Spleen (tissue), 13 donors: ENCODE results near the gene CKLF. TPM values are rescaled to one million over a fixed set of nuclear protein-coding genes. Genes with fewer than 3 reads are reported as not detected.

ENCODE experiments used
- DNase-seq: peaks from one replicate; pipeline ENCODE4 v3.0.0-alpha.2; 2020
- H3K27ac ChIP-seq, 8 donors: fragments of 200-600 bp; sonication (generic) in 7 of 8; 1 replicate in 4 of 8; 2 replicates in 4 of 8; pipeline versions ENCODE4 v1.5.0 to v1.8.0; 2016 to 2021; ENCODE audit warnings: inconsistent platforms in 4 of 8, mild to moderate bottlenecking in 4 of 8, moderate library complexity in 1 of 8
- H3K27me3 ChIP-seq, 7 donors: fragments of 200-600 bp; sonication (generic) in 6 of 7; replicated peaks in 1 of 7; 1 replicate in 4 of 7; 2 replicates in 3 of 7; pipeline versions ENCODE4 v1.5.0 to v1.8.0; 2016 to 2021; ENCODE audit warnings: inconsistent platforms in 3 of 7, mild to moderate bottlenecking in 1 of 7
- H3K36me3 ChIP-seq, 6 donors: fragments of 200-600 bp; sonication (generic) in 5 of 6; 1 replicate in 4 of 6; 2 replicates in 2 of 6; pipeline versions ENCODE4 v1.5.0 to v1.8.0; 2016 to 2021; ENCODE audit warnings: inconsistent platforms in 2 of 6
- H3K4me1 ChIP-seq, 6 donors: fragments of 200-600 bp; sonication (generic) in 5 of 6; 1 replicate in 3 of 6; 2 replicates in 3 of 6; pipeline versions ENCODE4 v1.5.0 to v1.8.0; 2016 to 2021; ENCODE audit warnings: inconsistent platforms in 3 of 6
- H3K4me3 ChIP-seq, 8 donors: fragments of 200-600 bp; sonication (generic) in 7 of 8; 1 replicate in 4 of 8; 2 replicates in 4 of 8; pipeline versions ENCODE4 v1.5.0 to v1.8.0; 2016 to 2021; ENCODE audit warnings: inconsistent platforms in 4 of 8, mild to moderate bottlenecking in 4 of 8, moderate library complexity in 2 of 8
- H3K9me3 ChIP-seq, 8 donors: fragments of 200-600 bp; sonication (generic) in 7 of 8; 1 replicate in 4 of 8; 2 replicates in 4 of 8; pipeline versions ENCODE4 v1.5.0 to v1.8.0; 2016 to 2021; ENCODE audit warnings: inconsistent platforms in 4 of 8
- POLR2A ChIP-seq, 3 donors: fragments of 450-650 bp; IDR thresholded peaks; one replicate each; pipeline ENCODE4 v1.5.1; 2017; ENCODE audit warnings: antibody characterized with exemption in 3 of 3, mild to moderate bottlenecking in 1 of 3
- POLR2AphosphoS5 ChIP-seq, 3 donors: sonication (generic); formaldehyde crosslinking; IDR thresholded peaks; one replicate each; pipeline ENCODE4 v1.5.1; 2017; ENCODE audit warnings: antibody characterized with exemption in 3 of 3
- WGBS, 5 donors: extraction: QIAGEN DNeasy Blood & Tissue Kit in 3 of 5; methylation state at CpG; one replicate each; pipeline versions ENCODE4 v1.1.5 to v1.1.7; 2013 to 2018; 5-methylcytosine and 5-hydroxymethylcytosine counted together
- intact Hi-C: fragments of 100-400 bp; cut with DNase I; formaldehyde crosslinking; loops from one replicate; pipeline ENCODE4 v1.15.0; 2023; ENCODE audit warnings: low total_unique reads
- long read RNA-seq, 2 donors: transcript quantifications; one replicate each; lab custom pipeline, GENCODE V29; 2026
- polyA plus RNA-seq, 3 donors: library from polyadenylated mRNA; stranded (reverse); fragments of 200-250 nt; gene quantifications; one replicate each; pipeline ENCODE4 v1.2.1, GENCODE V29; 2013
- total RNA-seq, 7 donors: library from RNA; depleted of rRNA in 3 of 7; stranded (reverse); fragments of >200 nt in 3 of 7; fragmentation: NEBNext Ultra II Directional in 4 of 7; extraction: Animal tissue kit (Norgen Biotek cat#: 25700) in 4 of 7; gene quantifications; one replicate each; pipeline versions ENCODE4 v1.1.0 to v1.2.1, GENCODE V29; 2016 to 2021
- TF ChIP-seq, protein P1 (sequence below), 11 experiments: fragments of 200-600 bp in 7 of 11; fragments of 450-650 bp in 4 of 11; sonication (generic) in 4 of 11; IDR thresholded peaks in 8 of 11; conservative IDR thresholded peaks in 3 of 11; 1 replicate in 7 of 11; 2 replicates in 4 of 11; pipeline versions ENCODE4 v1.4.0 to v1.8.0; 2016 to 2021; ENCODE audit warnings: antibody characterized with exemption in 11 of 11, inconsistent platforms in 4 of 11, mild to moderate bottlenecking in 1 of 11
- donor health status: healthy with polysubstance abuse.
- donor health status: DM: no; HTN: no; CAD: no; lungs with moderate emphysema.
- donor health status: DM: no; HTN: no; CAD: no.
- donor health status: Bipolar disorder and iron deficiency.
- donor health status: healthy.
- donor health status: DM: no; HTN: no; CAD: no.
- donor health status: DM: yes; HTN: yes; CAD: no.

CKLF gene, protein sequence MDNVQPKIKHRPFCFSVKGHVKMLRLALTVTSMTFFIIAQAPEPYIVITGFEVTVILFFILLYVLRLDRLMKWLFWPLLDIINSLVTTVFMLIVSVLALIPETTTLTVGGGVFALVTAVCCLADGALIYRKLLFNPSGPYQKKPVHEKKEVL
- total RNA-seq (100 to 1,000 TPM in 3 of 7 donors, 10 to 100 TPM in 4; 65.5 to 132 (median 76.8) TPM), polyA plus RNA-seq (10 to 100 TPM; 61.9 to 76.2 (median 74.7) TPM)
- long read RNA-seq, donor 1, transcript CKLF-201 (4 exons, 669 nt) = minor isoform, 29 of 109 reads
- long read RNA-seq, donor 1, transcript CKLF-202 (3 exons, 571 nt) = minor isoform, 7 of 109 reads
- long read RNA-seq, donor 1, transcript CKLF-206 (2 exons, 564 nt) = minor isoform, 8 of 109 reads
- long read RNA-seq, donor 1, transcript CKLF-203 (3 exons, 508 nt) = major isoform, 52 of 109 reads
- long read RNA-seq, donor 1, partial matches to known transcripts = 11 of 109 reads
- long read RNA-seq, donor 1, other reads (novel, unspliced or antisense) = 0 of 109 reads
- long read RNA-seq, donor 2, transcript CKLF-201 (4 exons, 669 nt) = minor isoform, 16 of 60 reads
- long read RNA-seq, donor 2, transcript CKLF-203 (3 exons, 508 nt) = major isoform, 38 of 60 reads
- long read RNA-seq, donor 2, partial matches to known transcripts = 0 of 60 reads
- long read RNA-seq, donor 2, other reads (novel, unspliced or antisense) = 0 of 60 reads

DNA sequence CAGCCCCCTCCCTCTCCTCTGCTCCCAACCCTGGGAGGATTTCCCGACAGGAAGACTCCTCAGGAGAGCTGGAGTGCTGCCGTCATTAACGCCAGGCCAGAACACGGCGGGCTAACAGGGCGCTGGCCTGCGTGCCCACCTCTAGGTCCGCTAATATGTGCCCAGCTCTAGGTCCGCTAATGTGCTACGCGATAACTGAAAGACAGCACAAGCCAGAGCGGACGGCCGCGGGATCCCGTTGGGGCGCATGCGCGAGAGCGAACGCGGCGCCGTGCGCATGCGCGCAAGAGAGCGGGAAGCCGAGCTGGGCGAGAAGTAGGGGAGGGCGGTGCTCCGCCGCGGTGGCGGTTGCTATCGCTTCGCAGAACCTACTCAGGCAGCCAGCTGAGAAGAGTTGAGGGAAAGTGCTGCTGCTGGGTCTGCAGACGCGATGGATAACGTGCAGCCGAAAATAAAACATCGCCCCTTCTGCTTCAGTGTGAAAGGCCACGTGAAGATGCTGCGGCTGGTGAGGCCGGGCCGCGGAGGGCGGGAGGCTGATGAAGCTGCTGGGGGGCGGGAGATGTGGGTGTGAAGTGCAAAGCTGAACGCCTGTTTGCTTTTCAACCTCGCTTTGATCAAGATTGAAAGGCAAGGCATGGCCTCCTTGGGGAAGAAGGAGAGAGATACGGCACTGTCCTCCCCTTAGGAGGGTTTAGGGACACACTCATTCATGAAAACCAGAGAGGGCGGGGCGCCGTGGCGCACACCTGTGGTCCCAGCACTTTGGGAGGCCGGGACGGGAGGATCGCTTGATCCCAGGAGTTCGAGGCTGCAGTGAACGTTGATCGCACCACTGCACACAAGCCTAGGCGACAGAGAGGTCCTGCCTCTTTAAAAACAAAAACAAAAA, at the start of gene CKLF:
Gene CKLF, plus strand, starts transcription at position 291 of the 892 bp plus-strand sequence. Its CDS starts 140 bp downstream, at position 431.
- peak within 1 kb of the TSS; percentile 95 to 98 (median 96) for H3K27ac ChIP-seq
- H3K36me3 ChIP-seq = peaks cover 0 to 28% (median 0%) of the 10 kb centered on the region in 6 donors
- peak within 1 kb of the TSS; percentile 55 to 84 (median 73) for H3K4me3 ChIP-seq
- 4 to 7% (median 5%) methylated on average over 55 to 63 of the region's 63 CpGs for WGBS, 5 donors
- TF ChIP-seq POLR2A (IDR thresholded peaks at IDR 0.05) (peak in 2 of 3 donors; percentile 69 to 76), POLR2AphosphoS5 (IDR thresholded peaks at IDR 0.05) (peak; percentile 97 to 98 (median 98))
- TF ChIP-seq, protein P1, sequence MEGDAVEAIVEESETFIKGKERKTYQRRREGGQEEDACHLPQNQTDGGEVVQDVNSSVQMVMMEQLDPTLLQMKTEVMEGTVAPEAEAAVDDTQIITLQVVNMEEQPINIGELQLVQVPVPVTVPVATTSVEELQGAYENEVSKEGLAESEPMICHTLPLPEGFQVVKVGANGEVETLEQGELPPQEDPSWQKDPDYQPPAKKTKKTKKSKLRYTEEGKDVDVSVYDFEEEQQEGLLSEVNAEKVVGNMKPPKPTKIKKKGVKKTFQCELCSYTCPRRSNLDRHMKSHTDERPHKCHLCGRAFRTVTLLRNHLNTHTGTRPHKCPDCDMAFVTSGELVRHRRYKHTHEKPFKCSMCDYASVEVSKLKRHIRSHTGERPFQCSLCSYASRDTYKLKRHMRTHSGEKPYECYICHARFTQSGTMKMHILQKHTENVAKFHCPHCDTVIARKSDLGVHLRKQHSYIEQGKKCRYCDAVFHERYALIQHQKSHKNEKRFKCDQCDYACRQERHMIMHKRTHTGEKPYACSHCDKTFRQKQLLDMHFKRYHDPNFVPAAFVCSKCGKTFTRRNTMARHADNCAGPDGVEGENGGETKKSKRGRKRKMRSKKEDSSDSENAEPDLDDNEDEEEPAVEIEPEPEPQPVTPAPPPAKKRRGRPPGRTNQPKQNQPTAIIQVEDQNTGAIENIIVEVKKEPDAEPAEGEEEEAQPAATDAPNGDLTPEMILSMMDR (IDR thresholded peaks at IDR 0.05 in 8 of 11, conservative IDR thresholded peaks at IDR 0.05 in 3 of 11) = no peak
- DNase-seq = peak; percentile 97
- H3K27me3 ChIP-seq = no peaks in the 10 kb centered on the region
- intact Hi-C loops = no loop called here
- H3K9me3 ChIP-seq = no peaks in the 10 kb centered on the region
- peaks cover 29 to 99% (median 93%) of the 10 kb centered on the region in 6 donors for H3K4me1 ChIP-seq

DNA sequence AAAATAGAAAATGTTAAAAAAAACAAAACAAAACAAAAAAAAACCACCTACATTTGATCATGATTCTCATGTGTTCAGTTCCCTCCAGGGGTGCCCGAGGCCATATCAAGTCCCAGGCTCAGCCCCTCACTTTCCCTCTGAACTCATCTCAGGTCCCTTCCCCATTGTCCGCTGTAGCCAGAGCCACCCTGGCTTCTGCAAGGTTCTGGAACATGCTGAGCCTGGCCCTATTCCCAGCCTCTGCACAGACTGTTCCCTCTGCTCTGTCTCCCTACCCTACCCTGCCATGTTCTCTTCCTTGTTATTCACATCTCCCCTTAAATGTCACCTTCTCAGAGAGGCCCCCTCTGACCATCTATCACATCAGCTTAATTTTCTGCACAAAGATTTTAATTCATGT, 49.3 kb upstream of the CKLF start:
- DNase-seq = no peak
- TF ChIP-seq POLR2AphosphoS5 (IDR thresholded peaks at IDR 0.05) (no peak), POLR2A (IDR thresholded peaks at IDR 0.05) (no peak)
- TF ChIP-seq, protein P1 (IDR thresholded peaks at IDR 0.05 in 8 of 11, conservative IDR thresholded peaks at IDR 0.05 in 3 of 11) = no peak
- Histone ChIP-seq H3K36me3 (peaks cover 0 to 12% (median 0%) of the 10 kb centered on the region in 6 donors), H3K27ac (no peak overlapping the region), H3K4me3 (no peak overlapping the region), H3K4me1 (peaks cover 0 to 17% (median 0%) of the 10 kb centered on the region in 6 donors), H3K27me3 (no peaks in the 10 kb centered on the region), H3K9me3 (no peaks in the 10 kb centered on the region)
- intact Hi-C loops = no loop called here
- WGBS, 5 donors = 79 to 93% (median 91%) methylated on average over 2 of the region's 2 CpGs

DNA sequence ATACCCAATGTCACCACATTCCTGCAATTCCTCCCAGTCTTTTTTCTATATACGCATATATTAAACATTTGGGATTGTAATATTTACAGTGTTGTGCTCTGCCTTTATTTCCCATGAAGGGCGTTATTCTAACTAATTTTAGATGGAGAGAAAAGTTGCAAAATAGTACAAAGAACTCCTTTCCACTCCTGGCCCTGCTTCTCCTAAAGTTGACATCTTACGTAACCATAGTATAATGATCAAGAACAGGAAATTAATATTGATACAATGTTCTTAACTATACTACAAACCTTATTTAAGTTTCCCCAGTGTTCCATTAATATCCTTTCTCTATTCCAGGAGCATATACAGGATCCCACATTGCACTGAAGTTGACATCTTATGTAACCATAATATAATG, 48.8 kb upstream of the CKLF start:
- WGBS, 5 donors = 67 to 91% (median 78%) methylated on average over 3 of the region's 3 CpGs
- Histone ChIP-seq H3K27ac (no peak overlapping the region), H3K9me3 (no peaks in the 10 kb centered on the region), H3K4me1 (peaks cover 0 to 17% (median 0%) of the 10 kb centered on the region in 6 donors), H3K36me3 (peaks cover 0 to 17% (median 0%) of the 10 kb centered on the region in 6 donors), H3K4me3 (no peak overlapping the region), H3K27me3 (no peaks in the 10 kb centered on the region)
- intact Hi-C loops = no loop called here
- TF ChIP-seq POLR2A (IDR thresholded peaks at IDR 0.05) (no peak), POLR2AphosphoS5 (IDR thresholded peaks at IDR 0.05) (no peak)
- TF ChIP-seq, protein P1 (IDR thresholded peaks at IDR 0.05 in 8 of 11, conservative IDR thresholded peaks at IDR 0.05 in 3 of 11) = no peak
- no peak for DNase-seq
